H1 (cell line): Measurements from ENCODE around the gene DNAJC17. TPM values are rescaled to one million over a fixed set of nuclear protein-coding genes. Genes with fewer than 3 reads are reported as not detected.

Source experiments
- EP300 ChIP-seq, 2 experiments: IDR thresholded peaks; 1 replicate in 1 of 2; 2 replicates in 1 of 2; pipeline ENCODE4 v1.6.1; 2011 to 2012; ENCODE audit warnings: low read depth in 2 of 2, low read length in 2 of 2, mild to moderate bottlenecking in 2 of 2, borderline replicate concordance in 1 of 2, inconsistent platforms in 1 of 2, moderate library complexity in 1 of 2
- FOSL1 ChIP-seq: IDR thresholded peaks from 2 replicates; pipeline ENCODE4 v1.6.1; 2011; ENCODE audit warnings: mild to moderate bottlenecking, low read depth, low read length, moderate library complexity; ENCODE audit not compliant: insufficient read depth
- HDAC2 ChIP-seq, 2 experiments: fragments of 300-600 bp in 1 of 2; sonication (generic) in 1 of 2; IDR thresholded peaks; 2 replicates each; pipeline ENCODE4 v1.6.1; 2011 to 2012; ENCODE audit warnings: low read depth in 2 of 2, low read length in 2 of 2, mild to moderate bottlenecking in 2 of 2, moderate library complexity in 2 of 2, borderline replicate concordance in 1 of 2, inconsistent platforms in 1 of 2
- KDM4A ChIP-seq: IDR thresholded peaks from one replicate; pipeline ENCODE4 v1.7.1; 2012; ENCODE audit warnings: low read depth, mild to moderate bottlenecking, moderate library complexity, low read length, inconsistent platforms; ENCODE audit not compliant: severe bottlenecking
- RAD21 ChIP-seq, 2 experiments: IDR thresholded peaks in 1 of 2; conservative IDR thresholded peaks in 1 of 2; 2 replicates each; pipeline ENCODE4 v1.6.1; 2011; ENCODE audit warnings: low read depth in 2 of 2, low read length in 2 of 2, improper control_type of control experiment in 1 of 2, inconsistent platforms in 1 of 2, mild to moderate bottlenecking in 1 of 2, moderate library complexity in 1 of 2
- SIRT6 ChIP-seq: IDR thresholded peaks from one replicate; pipeline ENCODE4 v1.7.1; 2012; ENCODE audit warnings: low read length, inconsistent platforms
- TAF7 ChIP-seq: optimal IDR thresholded peaks from 2 replicates; pipeline ENCODE3; 2011; ENCODE audit warnings: low read depth, mild to moderate bottlenecking, inconsistent platforms, low read length, moderate library complexity, borderline replicate concordance
- TCF12 ChIP-seq: IDR thresholded peaks from 2 replicates; pipeline ENCODE4 v1.6.1; 2011; ENCODE audit warnings: low read depth, mild to moderate bottlenecking, low read length
- YY1 ChIP-seq: IDR thresholded peaks from 2 replicates; pipeline ENCODE4 v1.6.1; 2011; ENCODE audit warnings: low read depth, mild to moderate bottlenecking, low read length
- ZNF274 ChIP-seq: IDR thresholded peaks from 2 replicates; pipeline ENCODE4 v1.7.0; 2012; ENCODE audit warnings: low read length, borderline replicate concordance; ENCODE audit errors: extremely low read depth
- polyA plus RNA-seq, 7 experiments: library from polyadenylated mRNA; depleted of rRNA in 3 of 7; stranded (reverse) in 5 of 7; unstranded in 2 of 7; fragments of >200 nt in 5 of 7; fragments of 200-250 nt in 2 of 7; gene quantifications; 1 replicate in 5 of 7; 2 replicates in 1 of 7; 4 replicates in 1 of 7; pipeline versions ENCODE4 v1.2.1 to v1.2.3, GENCODE V29; 2011 to 2013; ENCODE audit warnings: missing spikeins in 2 of 7, mixed read lengths in 2 of 7
- total RNA-seq: library from RNA; stranded (reverse); fragmentation: NEBNext Ultra II Directional; extraction: Animal tissue kit (Norgen Biotek cat#: 25700); gene quantifications from 2 replicates; pipeline ENCODE4 v1.2.1, GENCODE V29; 2021
- TF ChIP-seq, protein P1 (sequence below): fragments of 300-600 bp; sonication (generic); IDR thresholded peaks from 2 replicates; pipeline ENCODE4 v1.7.1; 2012; ENCODE audit warnings: low read length, moderate library complexity, mild to moderate bottlenecking, inconsistent platforms; ENCODE audit not compliant: insufficient replicate concordance

Gene DNAJC17
- total and polyA plus RNA-seq, 2 of the 8 experiments (the other 6 are each of a cell fraction or from before 2014, with no cell fraction given) = 39.5 to 45.4 TPM

DNA sequence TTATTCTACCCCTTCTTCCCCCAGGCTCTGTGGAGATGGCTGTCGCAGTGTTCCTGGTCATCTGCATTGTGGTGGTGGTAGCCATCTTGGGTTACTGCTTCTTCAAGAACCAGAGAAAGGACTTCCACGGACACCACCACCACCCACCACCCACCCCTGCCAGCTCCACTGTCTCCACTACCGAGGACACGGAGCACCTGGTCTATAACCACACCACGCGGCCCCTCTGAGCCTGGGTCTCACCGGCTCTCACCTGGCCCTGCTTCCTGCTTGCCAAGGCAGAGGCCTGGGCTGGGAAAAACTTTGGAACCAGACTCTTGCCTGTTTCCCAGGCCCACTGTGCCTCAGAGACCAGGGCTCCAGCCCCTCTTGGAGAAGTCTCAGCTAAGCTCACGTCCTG lies 49.5 kb upstream of the DNAJC17 start (continued):
- TF ChIP-seq, protein P1, sequence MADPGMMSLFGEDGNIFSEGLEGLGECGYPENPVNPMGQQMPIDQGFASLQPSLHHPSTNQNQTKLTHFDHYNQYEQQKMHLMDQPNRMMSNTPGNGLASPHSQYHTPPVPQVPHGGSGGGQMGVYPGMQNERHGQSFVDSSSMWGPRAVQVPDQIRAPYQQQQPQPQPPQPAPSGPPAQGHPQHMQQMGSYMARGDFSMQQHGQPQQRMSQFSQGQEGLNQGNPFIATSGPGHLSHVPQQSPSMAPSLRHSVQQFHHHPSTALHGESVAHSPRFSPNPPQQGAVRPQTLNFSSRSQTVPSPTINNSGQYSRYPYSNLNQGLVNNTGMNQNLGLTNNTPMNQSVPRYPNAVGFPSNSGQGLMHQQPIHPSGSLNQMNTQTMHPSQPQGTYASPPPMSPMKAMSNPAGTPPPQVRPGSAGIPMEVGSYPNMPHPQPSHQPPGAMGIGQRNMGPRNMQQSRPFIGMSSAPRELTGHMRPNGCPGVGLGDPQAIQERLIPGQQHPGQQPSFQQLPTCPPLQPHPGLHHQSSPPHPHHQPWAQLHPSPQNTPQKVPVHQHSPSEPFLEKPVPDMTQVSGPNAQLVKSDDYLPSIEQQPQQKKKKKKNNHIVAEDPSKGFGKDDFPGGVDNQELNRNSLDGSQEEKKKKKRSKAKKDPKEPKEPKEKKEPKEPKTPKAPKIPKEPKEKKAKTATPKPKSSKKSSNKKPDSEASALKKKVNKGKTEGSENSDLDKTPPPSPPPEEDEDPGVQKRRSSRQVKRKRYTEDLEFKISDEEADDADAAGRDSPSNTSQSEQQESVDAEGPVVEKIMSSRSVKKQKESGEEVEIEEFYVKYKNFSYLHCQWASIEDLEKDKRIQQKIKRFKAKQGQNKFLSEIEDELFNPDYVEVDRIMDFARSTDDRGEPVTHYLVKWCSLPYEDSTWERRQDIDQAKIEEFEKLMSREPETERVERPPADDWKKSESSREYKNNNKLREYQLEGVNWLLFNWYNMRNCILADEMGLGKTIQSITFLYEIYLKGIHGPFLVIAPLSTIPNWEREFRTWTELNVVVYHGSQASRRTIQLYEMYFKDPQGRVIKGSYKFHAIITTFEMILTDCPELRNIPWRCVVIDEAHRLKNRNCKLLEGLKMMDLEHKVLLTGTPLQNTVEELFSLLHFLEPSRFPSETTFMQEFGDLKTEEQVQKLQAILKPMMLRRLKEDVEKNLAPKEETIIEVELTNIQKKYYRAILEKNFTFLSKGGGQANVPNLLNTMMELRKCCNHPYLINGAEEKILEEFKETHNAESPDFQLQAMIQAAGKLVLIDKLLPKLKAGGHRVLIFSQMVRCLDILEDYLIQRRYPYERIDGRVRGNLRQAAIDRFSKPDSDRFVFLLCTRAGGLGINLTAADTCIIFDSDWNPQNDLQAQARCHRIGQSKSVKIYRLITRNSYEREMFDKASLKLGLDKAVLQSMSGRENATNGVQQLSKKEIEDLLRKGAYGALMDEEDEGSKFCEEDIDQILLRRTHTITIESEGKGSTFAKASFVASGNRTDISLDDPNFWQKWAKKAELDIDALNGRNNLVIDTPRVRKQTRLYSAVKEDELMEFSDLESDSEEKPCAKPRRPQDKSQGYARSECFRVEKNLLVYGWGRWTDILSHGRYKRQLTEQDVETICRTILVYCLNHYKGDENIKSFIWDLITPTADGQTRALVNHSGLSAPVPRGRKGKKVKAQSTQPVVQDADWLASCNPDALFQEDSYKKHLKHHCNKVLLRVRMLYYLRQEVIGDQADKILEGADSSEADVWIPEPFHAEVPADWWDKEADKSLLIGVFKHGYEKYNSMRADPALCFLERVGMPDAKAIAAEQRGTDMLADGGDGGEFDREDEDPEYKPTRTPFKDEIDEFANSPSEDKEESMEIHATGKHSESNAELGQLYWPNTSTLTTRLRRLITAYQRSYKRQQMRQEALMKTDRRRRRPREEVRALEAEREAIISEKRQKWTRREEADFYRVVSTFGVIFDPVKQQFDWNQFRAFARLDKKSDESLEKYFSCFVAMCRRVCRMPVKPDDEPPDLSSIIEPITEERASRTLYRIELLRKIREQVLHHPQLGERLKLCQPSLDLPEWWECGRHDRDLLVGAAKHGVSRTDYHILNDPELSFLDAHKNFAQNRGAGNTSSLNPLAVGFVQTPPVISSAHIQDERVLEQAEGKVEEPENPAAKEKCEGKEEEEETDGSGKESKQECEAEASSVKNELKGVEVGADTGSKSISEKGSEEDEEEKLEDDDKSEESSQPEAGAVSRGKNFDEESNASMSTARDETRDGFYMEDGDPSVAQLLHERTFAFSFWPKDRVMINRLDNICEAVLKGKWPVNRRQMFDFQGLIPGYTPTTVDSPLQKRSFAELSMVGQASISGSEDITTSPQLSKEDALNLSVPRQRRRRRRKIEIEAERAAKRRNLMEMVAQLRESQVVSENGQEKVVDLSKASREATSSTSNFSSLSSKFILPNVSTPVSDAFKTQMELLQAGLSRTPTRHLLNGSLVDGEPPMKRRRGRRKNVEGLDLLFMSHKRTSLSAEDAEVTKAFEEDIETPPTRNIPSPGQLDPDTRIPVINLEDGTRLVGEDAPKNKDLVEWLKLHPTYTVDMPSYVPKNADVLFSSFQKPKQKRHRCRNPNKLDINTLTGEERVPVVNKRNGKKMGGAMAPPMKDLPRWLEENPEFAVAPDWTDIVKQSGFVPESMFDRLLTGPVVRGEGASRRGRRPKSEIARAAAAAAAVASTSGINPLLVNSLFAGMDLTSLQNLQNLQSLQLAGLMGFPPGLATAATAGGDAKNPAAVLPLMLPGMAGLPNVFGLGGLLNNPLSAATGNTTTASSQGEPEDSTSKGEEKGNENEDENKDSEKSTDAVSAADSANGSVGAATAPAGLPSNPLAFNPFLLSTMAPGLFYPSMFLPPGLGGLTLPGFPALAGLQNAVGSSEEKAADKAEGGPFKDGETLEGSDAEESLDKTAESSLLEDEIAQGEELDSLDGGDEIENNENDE = no peak
- TF ChIP-seq HDAC2 (IDR thresholded peaks at IDR 0.05; ENCODE audit: borderline replicate concordance in 1 of 2, low read depth in 2 of 2, low read length in 2 of 2) (no peak), ZNF274 (no peak), TCF12 (no peak), TAF7 (no peak), FOSL1 (no peak), SIRT6 (no peak), YY1 (no peak), KDM4A (no peak), EP300 (IDR thresholded peaks at IDR 0.05; ENCODE audit: borderline replicate concordance in 1 of 2, low read depth in 2 of 2, low read length in 2 of 2) (no peak), RAD21 (IDR thresholded peaks at IDR 0.05 in 1 of 2, conservative IDR thresholded peaks at IDR 0.05 in 1 of 2; ENCODE audit: low read depth in 2 of 2, low read length in 2 of 2) (no peak)
